Ishikawa (cell line): ENCODE measurements around the gene ROR1.

Experiments used
- CEBPB ChIP-seq: IDR thresholded peaks from 2 replicates; pipeline ENCODE4 v1.6.1; 2012
- FOXM1 ChIP-seq: IDR thresholded peaks from 2 replicates; pipeline ENCODE4 v1.6.1; 2012; ENCODE audit warnings: low read depth, borderline replicate concordance
- RAD21 ChIP-seq: IDR thresholded peaks from 2 replicates; pipeline ENCODE4 v1.6.1; 2012; ENCODE audit warnings: low read depth
- TAF1 ChIP-seq: IDR thresholded peaks from 2 replicates; pipeline ENCODE4 v1.6.1; 2012; ENCODE audit warnings: low read depth, mild to moderate bottlenecking
- ZBTB7A ChIP-seq: IDR thresholded peaks from 2 replicates; pipeline ENCODE4 v1.6.1; 2012; ENCODE audit warnings: low read depth

- TF ChIP-seq ZBTB7A (no peak), TAF1 (no peak), CEBPB (no peak), FOXM1 (no peak), RAD21 (no peak)
These were observed 120.2 kb downstream of the ROR1 start for GRCh38 chr1:63893976-63894375.
